Astrocyte (in vitro differentiated cells and primary cell): ENCODE data around the gene ZNF618. TPM values are rescaled to one million over a fixed set of nuclear protein-coding genes. Genes with fewer than 3 reads are reported as not detected.

Experiments
- DNase-seq: peaks from one replicate; pipeline ENCODE4 v3.0.0-alpha.2; 2010; ENCODE audit warnings: low read depth
- FAIRE-seq: peaks from 2 replicates; lab custom pipeline; 2011; peaks lifted over from hg19 to GRCh38; lab: Jason Lieb, UNC
- H2AFZ ChIP-seq: 2 replicates; pipeline ENCODE4 v1.6.0; 2012; ENCODE audit warnings: low read depth, low read length, inconsistent platforms
- H3K27ac ChIP-seq: 2 replicates; pipeline ENCODE4 v1.5.1; 2011; ENCODE audit warnings: low read depth, low read length, inconsistent platforms
- H3K27me3 ChIP-seq: 2 replicates; pipeline ENCODE4 v1.6.0; 2011; ENCODE audit warnings: low read length, inconsistent platforms; ENCODE audit not compliant: insufficient read depth
- H3K36me3 ChIP-seq: 2 replicates; pipeline ENCODE4 v1.5.1; 2011; ENCODE audit warnings: low read length, inconsistent platforms; ENCODE audit not compliant: insufficient read depth
- H3K4me1 ChIP-seq: 2 replicates; pipeline ENCODE4 v1.5.1; 2011; ENCODE audit warnings: low read length, inconsistent platforms; ENCODE audit not compliant: insufficient read depth
- H3K4me2 ChIP-seq: 2 replicates; pipeline ENCODE4 v1.6.0; 2012; ENCODE audit warnings: low read length, inconsistent platforms
- H3K4me3 ChIP-seq: 2 replicates; pipeline ENCODE4 v1.5.1; 2011; ENCODE audit warnings: low read depth, mild to moderate bottlenecking, low read length, inconsistent platforms; ENCODE audit not compliant: insufficient read depth
- H3K79me2 ChIP-seq: 2 replicates; pipeline ENCODE4 v1.6.0; 2012; ENCODE audit warnings: mild to moderate bottlenecking, low read length, inconsistent platforms; ENCODE audit not compliant: insufficient read depth
- H3K9ac ChIP-seq: 2 replicates; pipeline ENCODE4 v1.6.0; 2012; ENCODE audit warnings: mild to moderate bottlenecking, low read length, inconsistent platforms
- H3K9me3 ChIP-seq: 2 replicates; pipeline ENCODE4 v1.5.1; 2012; ENCODE audit warnings: low read depth, mild to moderate bottlenecking, low read length, inconsistent platforms; ENCODE audit not compliant: insufficient read depth
- H4K20me1 ChIP-seq: 2 replicates; pipeline ENCODE4 v1.6.0; 2012; ENCODE audit warnings: low read length, inconsistent platforms; ENCODE audit not compliant: insufficient read depth
- H3K27ac Mint-ChIP-seq: one replicate; pipeline ENCODE4 v1.8.0; 2021; ENCODE audit warnings: mild to moderate bottlenecking, mixed read lengths; ENCODE audit not compliant: unreplicated experiment
- H3K27me3 Mint-ChIP-seq: one replicate; pipeline ENCODE4 v1.8.0; 2021; ENCODE audit warnings: low read depth, mixed read lengths; ENCODE audit not compliant: unreplicated experiment
- H3K36me3 Mint-ChIP-seq: one replicate; pipeline ENCODE4 v1.8.0; 2021; ENCODE audit warnings: low read depth, mixed read lengths; ENCODE audit not compliant: unreplicated experiment
- H3K4me1 Mint-ChIP-seq: one replicate; pipeline ENCODE4 v1.8.0; 2021; ENCODE audit warnings: low read depth, mixed read lengths; ENCODE audit not compliant: unreplicated experiment
- H3K4me3 Mint-ChIP-seq: one replicate; pipeline ENCODE4 v1.8.0; 2021; ENCODE audit warnings: mild to moderate bottlenecking, moderate library complexity, mixed read lengths; ENCODE audit not compliant: unreplicated experiment
- H3K9me3 Mint-ChIP-seq: one replicate; pipeline ENCODE4 v1.8.0; 2021; ENCODE audit warnings: mild to moderate bottlenecking, mixed read lengths; ENCODE audit not compliant: unreplicated experiment
- CTCF ChIP-seq: IDR thresholded peaks from 2 replicates; pipeline ENCODE4 v1.5.1; 2011; ENCODE audit warnings: low read depth, mild to moderate bottlenecking, inconsistent platforms, low read length, moderate library complexity; ENCODE audit not compliant: insufficient read depth
- EZH2 ChIP-seq: IDR thresholded peaks from 2 replicates; pipeline ENCODE4 v1.6.1; 2012; ENCODE audit warnings: mild to moderate bottlenecking, low read length, inconsistent platforms; ENCODE audit not compliant: insufficient read depth
- total RNA-seq: library from RNA; stranded (reverse); gene quantifications from 2 replicates; pipeline ENCODE4 v1.2.1, GENCODE V29; 2021

ZNF618 gene
- total RNA-seq, 1 donor from 2014 or later, result 30.1 TPM

- H3K4me3 Mint-ChIP-seq, result no peak overlapping the region
- peaks cover 46% of the 10 kb centered on the region for H3K36me3 Mint-ChIP-seq
- no peaks in the 10 kb centered on the region for H3K27me3 Mint-ChIP-seq
- H3K27ac Mint-ChIP-seq, result no peak overlapping the region
- Histone ChIP-seq H3K9ac (no peak overlapping the region), H3K4me2 (no peak overlapping the region), H3K27ac (no peak overlapping the region), H4K20me1 (no peaks in the 10 kb centered on the region), H3K4me1 (no peaks in the 10 kb centered on the region), H3K9me3 (no peaks in the 10 kb centered on the region), H3K27me3 (no peaks in the 10 kb centered on the region), H2AFZ (no peak overlapping the region), H3K36me3 (peaks cover 10% of the 10 kb centered on the region), H3K79me2 (no peaks in the 10 kb centered on the region), H3K4me3 (no peak overlapping the region)
- TF ChIP-seq EZH2 (no peak), CTCF (no peak)
- no peaks in the 10 kb centered on the region for H3K9me3 Mint-ChIP-seq
- no peak for DNase-seq
- no peaks in the 10 kb centered on the region for H3K4me1 Mint-ChIP-seq
- FAIRE-seq, result no peak
These were observed 137.9 kb downstream of the ZNF618 start for GRCh38 chr9:114014044-114014443.

GRCh38 chr9:114015607-114016006 is 139.5 kb downstream of the ZNF618 start:
- Histone ChIP-seq H2AFZ (no peak overlapping the region), H3K27me3 (no peaks in the 10 kb centered on the region), H4K20me1 (no peaks in the 10 kb centered on the region), H3K4me1 (no peaks in the 10 kb centered on the region), H3K79me2 (no peaks in the 10 kb centered on the region), H3K9ac (no peak overlapping the region), H3K4me2 (no peak overlapping the region), H3K27ac (no peak overlapping the region), H3K9me3 (no peaks in the 10 kb centered on the region), H3K36me3 (peaks cover 10% of the 10 kb centered on the region), H3K4me3 (no peak overlapping the region)
- Mint-ChIP-seq H3K27me3 (no peaks in the 10 kb centered on the region), H3K9me3 (no peaks in the 10 kb centered on the region), H3K4me1 (no peaks in the 10 kb centered on the region), H3K27ac (no peak overlapping the region), H3K4me3 (no peak overlapping the region), H3K36me3 (peaks cover 38% of the 10 kb centered on the region)
- no peak for DNase-seq
- TF ChIP-seq CTCF (no peak), EZH2 (no peak)
- FAIRE-seq, result no peak

- Histone ChIP-seq H3K27me3 (no peaks in the 10 kb centered on the region), H3K36me3 (peaks cover 10% of the 10 kb centered on the region), H3K9me3 (no peaks in the 10 kb centered on the region), H3K27ac (no peak overlapping the region), H3K9ac (no peak overlapping the region), H3K4me1 (no peaks in the 10 kb centered on the region), H3K4me3 (no peak overlapping the region), H3K4me2 (no peak overlapping the region), H2AFZ (no peak overlapping the region), H3K79me2 (no peaks in the 10 kb centered on the region), H4K20me1 (no peaks in the 10 kb centered on the region)
- Mint-ChIP-seq H3K4me1 (no peaks in the 10 kb centered on the region), H3K27ac (no peak overlapping the region), H3K9me3 (no peaks in the 10 kb centered on the region), H3K36me3 (peaks cover 34% of the 10 kb centered on the region), H3K27me3 (no peaks in the 10 kb centered on the region), H3K4me3 (no peak overlapping the region)
- TF ChIP-seq CTCF, result no peak
- no peak for TF ChIP-seq EZH2
- DNase-seq (no peak), FAIRE-seq (no peak)
These were observed 140.0 kb downstream of the ZNF618 start for GRCh38 chr9:114016101-114016500.
